SW480 (cell line): Measurements from ENCODE around the gene CREB5.
A peak's percentile ranks its signal among the peaks of the same experiment; 100 is the strongest.

Source experiments
- DNase-seq: peaks from one replicate; pipeline ENCODE4 v3.0.0-alpha.2; 2016; ENCODE audit warnings: low spot score

The CREB5 gene

GRCh38 chr7:28643584-28644340, 231.4 kb downstream of the CREB5 start:
- no peak for DNase-seq

DNA sequence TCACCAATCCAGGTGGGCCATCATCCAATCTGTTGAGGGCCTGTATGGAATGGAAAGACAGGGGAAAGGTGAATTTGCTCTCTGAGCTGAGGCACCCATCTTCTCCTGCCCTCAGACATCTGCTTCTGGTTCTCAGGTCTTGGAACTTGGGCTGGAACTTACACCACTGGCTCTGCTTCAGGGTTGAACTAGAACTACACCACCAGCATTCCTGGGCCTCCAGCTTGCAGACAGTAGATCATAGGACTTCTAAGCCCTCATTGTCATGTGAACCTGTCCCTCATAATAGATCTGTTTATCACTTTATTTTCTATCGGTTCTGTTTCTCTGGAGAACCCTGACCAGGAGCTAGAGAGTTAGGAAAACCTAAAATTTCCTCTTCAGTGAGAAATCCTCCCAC, 233.5 kb downstream of the CREB5 start:
- DNase-seq: no peak

DNA sequence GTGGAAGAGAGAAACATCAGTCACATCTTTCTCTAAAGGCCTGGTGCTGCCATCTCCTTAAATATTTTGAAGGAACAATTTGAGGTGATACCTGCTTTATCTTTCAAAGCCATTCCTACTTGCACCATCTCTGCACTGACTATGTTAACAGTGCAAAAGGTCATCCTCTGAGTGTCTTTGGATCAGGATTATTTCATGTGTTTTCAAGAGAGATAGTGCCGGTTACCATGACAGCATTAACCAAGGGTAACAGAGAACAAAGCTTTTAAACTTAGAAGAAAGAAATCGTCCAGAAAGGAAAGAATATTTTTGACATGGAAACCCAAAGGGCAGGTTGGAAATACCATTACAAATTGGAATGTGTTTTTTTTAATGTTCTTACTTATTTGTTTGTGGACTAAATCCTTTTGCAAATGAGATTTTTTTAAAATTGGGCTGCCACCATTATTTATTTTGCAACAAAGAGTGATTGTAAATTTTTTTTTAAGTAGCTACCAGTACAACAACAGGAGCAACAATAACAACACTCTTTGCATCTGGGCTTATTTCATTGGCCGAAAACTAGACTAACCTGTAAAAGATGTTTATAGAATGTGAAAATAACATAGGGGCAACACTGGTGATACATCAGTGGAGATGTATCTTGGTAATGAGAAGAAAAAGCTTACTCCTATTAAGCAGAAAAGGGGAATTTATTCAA, 234.2 kb downstream of the CREB5 start:
- DNase-seq: no peak

GRCh38 chr7:28647076-28647421, 234.7 kb downstream of the CREB5 start:
- DNase-seq: no peak

DNA sequence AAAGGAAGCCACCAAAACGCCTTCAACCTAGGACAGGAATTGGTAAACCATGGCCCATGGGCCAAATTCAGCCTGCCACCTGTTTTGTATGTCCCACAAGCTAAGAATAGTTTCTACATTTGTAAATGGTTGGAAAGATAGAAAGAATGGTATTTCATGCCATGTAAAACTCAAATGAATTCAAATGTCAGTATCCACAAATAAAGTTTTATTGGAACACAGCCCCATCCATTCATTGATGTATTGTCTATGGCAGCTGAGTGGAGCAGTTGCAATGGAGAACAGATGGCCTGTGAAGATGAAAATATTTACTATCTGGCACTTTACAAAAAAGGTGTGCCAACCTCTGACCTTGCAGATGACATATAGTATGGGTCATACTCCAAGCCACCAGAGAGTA, 236.9 kb downstream of the CREB5 start:
- no peak for DNase-seq

- DNase-seq: no peak
Observed at GRCh38 chr7:28649811-28650210, 237.5 kb downstream of the CREB5 start.

GRCh38 chr7:28654110-28654509, 241.8 kb downstream of the CREB5 start:
- DNase-seq: no peak

DNA sequence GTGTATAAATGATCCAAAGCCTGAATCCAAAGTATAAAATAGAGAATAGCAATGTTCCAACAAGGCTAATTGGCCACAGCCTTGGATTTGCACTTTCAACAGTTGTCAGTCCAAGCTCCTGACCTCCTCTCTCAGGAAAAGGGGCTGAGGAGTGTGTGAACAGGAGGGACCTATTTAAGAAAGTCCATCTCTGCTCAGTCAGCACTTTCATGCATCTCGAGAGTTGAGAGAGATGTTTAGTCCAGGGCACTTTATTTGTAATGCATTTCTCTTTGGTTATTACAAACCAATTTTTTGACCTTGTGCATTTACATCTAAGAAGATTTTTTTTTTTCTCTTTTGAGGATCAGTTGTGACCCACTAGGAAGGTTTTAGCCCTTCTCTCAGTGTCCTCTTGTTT, 244.2 kb downstream of the CREB5 start:
- no peak for DNase-seq

- DNase-seq: no peak
Observed at GRCh38 chr7:28658381-28658780, 246.1 kb downstream of the CREB5 start.

GRCh38 chr7:28660132-28660531, 247.8 kb downstream of the CREB5 start:
- no peak for DNase-seq

GRCh38 chr7:28661826-28662595, 249.7 kb downstream of the CREB5 start:
- no peak for DNase-seq

DNA sequence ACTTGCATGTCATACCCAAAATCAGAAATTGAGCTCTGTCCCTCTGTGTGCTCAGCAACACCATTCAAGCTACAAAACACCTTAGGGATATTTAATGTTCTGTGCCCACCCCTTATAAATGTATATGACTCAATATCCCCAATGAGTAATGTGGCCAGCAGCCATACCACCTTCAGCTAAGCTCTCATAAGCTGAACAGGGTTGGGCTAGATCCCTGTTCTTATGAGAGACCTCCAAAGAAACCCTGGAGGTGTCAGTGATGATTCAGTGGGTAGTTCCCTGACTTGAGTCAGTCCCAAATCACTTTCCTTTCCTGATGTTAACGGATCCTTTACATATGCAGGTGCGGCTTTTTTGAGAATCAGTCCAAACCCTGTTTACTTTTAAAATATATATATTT, 253.8 kb downstream of the CREB5 start:
- no peak for DNase-seq

DNA sequence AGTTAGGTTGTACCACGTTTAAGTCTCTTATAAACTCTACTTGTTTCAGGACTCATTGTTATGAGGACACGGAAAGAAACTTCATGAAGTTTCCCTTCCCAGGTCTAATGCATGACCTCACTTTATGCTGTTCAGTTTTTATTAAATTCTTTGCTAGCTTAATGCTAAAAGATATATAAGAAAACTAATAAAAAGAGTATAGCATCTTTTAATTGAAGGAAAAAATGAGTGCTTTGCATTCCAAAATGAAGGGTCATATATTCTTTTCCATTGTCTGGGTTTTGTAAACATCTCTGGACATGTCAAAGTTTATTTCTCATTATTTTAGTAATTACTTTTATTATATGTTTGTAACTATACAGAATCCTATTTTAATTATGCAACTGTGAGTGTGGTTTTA, 255.8 kb downstream of the CREB5 start:
- no peak for DNase-seq

- DNase-seq: no peak
Observed at GRCh38 chr7:28669330-28669729, 257.0 kb downstream of the CREB5 start.

GRCh38 chr7:28671526-28671925, 259.2 kb downstream of the CREB5 start:
- no peak for DNase-seq

GRCh38 chr7:28672397-28672797, 260.1 kb downstream of the CREB5 start:
- no peak for DNase-seq

GRCh38 chr7:28674359-28674782, 262.1 kb downstream of the CREB5 start:
- DNase-seq: peak; percentile 54

- DNase-seq: no peak
Observed at GRCh38 chr7:28675429-28675828, 263.1 kb downstream of the CREB5 start.

DNA sequence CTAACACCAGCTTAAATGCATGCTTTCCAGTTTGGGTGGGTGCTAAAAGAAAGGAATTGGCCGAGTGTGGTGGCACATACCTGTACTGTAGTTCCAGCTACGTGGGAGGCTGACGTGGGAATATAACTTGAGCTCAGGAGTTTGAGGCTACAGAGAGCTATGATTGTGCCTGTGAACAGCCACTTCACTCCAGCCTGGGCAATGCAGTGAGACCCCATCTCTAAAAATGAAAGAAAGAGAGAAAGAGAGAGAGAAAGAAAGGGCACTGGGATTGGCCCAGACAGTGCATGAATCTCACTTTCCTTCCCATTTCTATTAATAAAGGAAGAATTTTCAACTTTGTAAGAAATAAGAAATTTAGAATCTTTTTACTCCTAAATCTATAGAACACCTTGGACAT, 265.4 kb downstream of the CREB5 start:
- DNase-seq: no peak

GRCh38 chr7:28678431-28678965, 266.2 kb downstream of the CREB5 start:
- DNase-seq: no peak

- no peak for DNase-seq
Observed at GRCh38 chr7:28681693-28682310, 269.5 kb downstream of the CREB5 start.

GRCh38 chr7:28682801-28683200, 270.5 kb downstream of the CREB5 start:
- no peak for DNase-seq
